Right lobe of liver (tissue), 6 donors: ENCODE results near the gene EHD2. TPM values are rescaled to one million over a fixed set of nuclear protein-coding genes. Genes with fewer than 3 reads are reported as not detected.
A peak's percentile ranks its signal among the peaks of the same experiment; 100 is the strongest.

Source experiments
- ATAC-seq, 4 donors: fragments of 200-7000 bp; cut with Tn5 transposase; one replicate each; pipeline ENCODE4 v1.9.1; 2020; ENCODE audit warnings: mild to moderate bottlenecking in 4 of 4, moderate library complexity in 4 of 4
- DNase-seq, 3 donors: peaks; one replicate each; pipeline ENCODE4 v3.0.0-alpha.2; 2020
- H3K27ac ChIP-seq, 3 donors: fragments of 200-600 bp; one replicate each; pipeline ENCODE4 v1.8.0; 2022
- H3K27me3 ChIP-seq, 2 donors: fragments of 200-600 bp; one replicate each; pipeline ENCODE4 v1.8.0; 2022
- H3K36me3 ChIP-seq, 4 donors: fragments of 200-600 bp; sonication (generic) in 1 of 4; one replicate each; pipeline versions ENCODE4 v1.5.1 to v1.8.0; 2017 to 2022; ENCODE audit warnings: control low read depth in 1 of 4
- H3K4me1 ChIP-seq, 4 donors: fragments of 200-600 bp; sonication (generic) in 1 of 4; one replicate each; pipeline versions ENCODE4 v1.5.1 to v1.8.0; 2017 to 2022; ENCODE audit warnings: control low read depth in 1 of 4
- H3K4me3 ChIP-seq, 3 donors: fragments of 200-600 bp; one replicate each; pipeline ENCODE4 v1.8.0; 2022
- H3K9me3 ChIP-seq, 4 donors: fragments of 200-600 bp; sonication (generic) in 1 of 4; one replicate each; pipeline versions ENCODE4 v1.5.1 to v1.8.0; 2017 to 2022; ENCODE audit warnings: control low read depth in 1 of 4
- CTCF ChIP-seq, 4 donors: fragments of 200-600 bp in 3 of 4; fragments of 450-650 bp in 1 of 4; IDR thresholded peaks; one replicate each; pipeline versions ENCODE4 v1.5.1 to v1.8.0; 2016 to 2022; ENCODE audit warnings: antibody characterized with exemption in 4 of 4, mild to moderate bottlenecking in 2 of 4
- POLR2A ChIP-seq: fragments of 450-650 bp; IDR thresholded peaks from one replicate; pipeline ENCODE4 v1.6.1; 2017; ENCODE audit warnings: antibody characterized with exemption, mild to moderate bottlenecking
- WGBS: methylation state at CpG from one replicate; pipeline ENCODE4 v1.1.6; 2018; ENCODE audit warnings: low coverage, low lambda C conversion rate; ENCODE audit not compliant: insufficient coverage; ENCODE audit errors: missing lambda C conversion rate; 5-methylcytosine and 5-hydroxymethylcytosine counted together
- intact Hi-C, 2 donors: fragments of 100-400 bp; cut with DNase I; formaldehyde crosslinking; loops; one replicate each; pipeline versions ENCODE4 v1.11.2 to v1.14.1; 2022
- total RNA-seq, 6 experiments: library from RNA; depleted of rRNA in 2 of 6; stranded (reverse); fragments of >200 nt in 2 of 6; fragmentation: NEBNext Ultra II Directional in 3 of 6; extraction: Animal tissue kit (Norgen Biotek cat#: 25700) in 3 of 6; gene quantifications; one replicate each; pipeline versions ENCODE4 v1.1.0 to v1.2.4, GENCODE V29; 2016 to 2023
- donor health status: DM: no; HTN: yes; CAD: no.
- donor health status: DM: no; HTN: no; CAD: no.
- donor health status: DM: no; HTN: no; CAD: no.
- donor health status: DM: no; HTN: yes; CAD: no.
- donor health status: DM: no; HTN: yes; CAD: no.

Gene EHD2
- total RNA-seq, 6 experiments from 2014 or later, result 3.6 to 20.2 (median 12.8) TPM

GRCh38 chr19:47704024-47704423 lies 9.2 kb upstream of the EHD2 start:
- H3K4me1 ChIP-seq, result no peaks in the 10 kb centered on the region
- H3K36me3 ChIP-seq, result peaks cover 0 to 32% (median 4%) of the 10 kb centered on the region in 4 donors
- ATAC-seq (no peak), DNase-seq (no peak)
- 93% methylated on average over 11 of the region's 11 CpGs for WGBS
- TF ChIP-seq POLR2A (no peak), CTCF (IDR thresholded peaks at IDR 0.05) (no peak)
- no peaks in the 10 kb centered on the region for H3K9me3 ChIP-seq
- no peaks in the 10 kb centered on the region for H3K27me3 ChIP-seq
- H3K4me3 ChIP-seq, result no peak overlapping the region
- intact Hi-C loops, result no loop called here
- no peak overlapping the region for H3K27ac ChIP-seq

- H3K4me1 ChIP-seq, result no peaks in the 10 kb centered on the region
- TF ChIP-seq CTCF (IDR thresholded peaks at IDR 0.05) (no peak), POLR2A (no peak)
- no peak overlapping the region for H3K4me3 ChIP-seq
- peaks cover 0 to 27% (median 4%) of the 10 kb centered on the region in 4 donors for H3K36me3 ChIP-seq
- H3K27ac ChIP-seq, result no peak overlapping the region
- WGBS, result 90% methylated on average over 3 of the region's 3 CpGs
- DNase-seq (no peak), ATAC-seq (no peak)
- no peaks in the 10 kb centered on the region for H3K9me3 ChIP-seq
- no peaks in the 10 kb centered on the region for H3K27me3 ChIP-seq
- intact Hi-C loops, result no loop called here
Observed at GRCh38 chr19:47704656-47705055, 8.6 kb upstream of the EHD2 start.

- Histone ChIP-seq H3K36me3 (peaks cover 0 to under 1% (median 0%) of the 10 kb centered on the region in 4 donors), H3K4me1 (no peaks in the 10 kb centered on the region), H3K27ac (no peak overlapping the region), H3K4me3 (no peak overlapping the region), H3K27me3 (no peaks in the 10 kb centered on the region), H3K9me3 (no peaks in the 10 kb centered on the region)
- 9% methylated on average over 22 of the region's 22 CpGs for WGBS
- peak; percentile 90 to 93 (median 92) for ATAC-seq
- TF ChIP-seq POLR2A (no peak), CTCF (IDR thresholded peaks at IDR 0.05) (peak; percentile 71 to 79 (median 76))
- intact Hi-C loops, result no loop called here
- peak; percentile 65 to 76 (median 72) for DNase-seq
Observed at GRCh38 chr19:47707135-47707925, 5.9 kb upstream of the EHD2 start.

GRCh38 chr19:47711652-47712242 lies 1.5 kb upstream of the EHD2 start:
- intact Hi-C loops, result loop anchor here in 1 of 2 donors (10.0 kb wide), 1 partner anchor 73 kb away; no protein-coding TSS in a partner anchor
- ATAC-seq, result no peak
- WGBS, result 80% methylated on average over 7 of the region's 8 CpGs

More at GRCh38 chr19:47711652-47712242, 1.5 kb upstream of the EHD2 start:
- Histone ChIP-seq H3K27me3 (no peaks in the 10 kb centered on the region), H3K4me3 (no peak overlapping the region), H3K9me3 (no peaks in the 10 kb centered on the region), H3K4me1 (no peaks in the 10 kb centered on the region), H3K36me3 (no peaks in the 10 kb centered on the region), H3K27ac (no peak overlapping the region)
- TF ChIP-seq POLR2A (no peak), CTCF (IDR thresholded peaks at IDR 0.05) (no peak)
- DNase-seq, result no peak
